OCI-LY1 (cell line): ENCODE measurements around the gene NAGLU.

Experiments
- H2AFZ ChIP-seq: fragments of 200-600 bp; sonication (generic), shearing (Covaris generic); 2 replicates; pipeline ENCODE4 v1.6.0; 2014; ENCODE audit warnings: antibody characterized with exemption, mild to moderate bottlenecking, low read length
- H3F3A ChIP-seq: fragments of 200-600 bp; sonication (generic), shearing (Covaris generic); 2 replicates; pipeline ENCODE4 v1.6.0; 2014; ENCODE audit warnings: mild to moderate bottlenecking, antibody characterized with exemption, low read length, moderate library complexity; ENCODE audit not compliant: insufficient read depth
- H3K27ac ChIP-seq: fragments of 200-600 bp; sonication (generic); 2 replicates; pipeline ENCODE4 v1.5.1; 2014; ENCODE audit warnings: low read length, mixed run types, mild to moderate bottlenecking, low read depth; ENCODE audit not compliant: poor library complexity, severe bottlenecking
- H3K27me3 ChIP-seq: fragments of 200-600 bp; sonication (generic); 2 replicates; pipeline ENCODE4 v1.6.0; 2014; ENCODE audit warnings: antibody characterized with exemption, mild to moderate bottlenecking, low read length, moderate library complexity; ENCODE audit not compliant: insufficient read depth
- H3K36me3 ChIP-seq: fragments of 200-600 bp; sonication (generic); 2 replicates; pipeline ENCODE4 v1.6.1; 2014; ENCODE audit warnings: mild to moderate bottlenecking, antibody characterized with exemption, low read length, moderate library complexity, mixed read lengths; ENCODE audit not compliant: insufficient read depth
- H3K4me1 ChIP-seq: fragments of 200-600 bp; sonication (generic); 2 replicates; pipeline ENCODE4 v1.5.1; 2014; ENCODE audit warnings: mild to moderate bottlenecking, low read length, moderate library complexity; ENCODE audit not compliant: insufficient read depth, severe bottlenecking
- H3K4me2 ChIP-seq: fragments of 200-600 bp; sonication (generic), shearing (Covaris generic); 2 replicates; pipeline ENCODE4 v1.6.1; 2014; ENCODE audit warnings: low read length
- H3K4me3 ChIP-seq: fragments of 200-600 bp; sonication (generic); 2 replicates; pipeline ENCODE4 v1.5.1; 2014; ENCODE audit warnings: low read length, low read depth, mild to moderate bottlenecking, mixed read lengths; ENCODE audit not compliant: poor library complexity, severe bottlenecking
- H3K79me2 ChIP-seq: fragments of 200-600 bp; shearing (Covaris generic); 2 replicates; pipeline ENCODE4 v1.6.1; 2016; ENCODE audit warnings: mixed run types, low read length, mixed read lengths; ENCODE audit not compliant: insufficient read depth
- H3K9ac ChIP-seq: fragments of 200-600 bp; sonication (generic), shearing (Covaris generic); 2 replicates; pipeline ENCODE4 v1.6.1; 2014; ENCODE audit warnings: mild to moderate bottlenecking, low read length, mixed read lengths
- H3K9me2 ChIP-seq: fragments of 200-600 bp; sonication (generic), shearing (Covaris generic); 2 replicates; pipeline ENCODE4 v1.6.1; 2014; ENCODE audit warnings: low read depth, mild to moderate bottlenecking, low read length, mixed read lengths
- H3K9me3 ChIP-seq: fragments of 200-600 bp; shearing (Covaris generic); 2 replicates; pipeline ENCODE4 v1.6.1; 2014; ENCODE audit warnings: low read length, mixed read lengths
- H4K20me1 ChIP-seq: fragments of 200-600 bp; sonication (generic), shearing (Covaris generic); 2 replicates; pipeline ENCODE4 v1.6.0; 2016; ENCODE audit warnings: mild to moderate bottlenecking, low read length; ENCODE audit not compliant: insufficient read depth
- EZH2 ChIP-seq: fragments of 200-600 bp; sonication (generic), shearing (Covaris generic); IDR thresholded peaks from 2 replicates; pipeline ENCODE4 v1.8.0; 2017; ENCODE audit warnings: borderline replicate concordance, mixed run types, mild to moderate bottlenecking, antibody characterized with exemption, low read length, moderate library complexity, mixed read lengths
- TF ChIP-seq, protein P1 (sequence below): fragments of 200-600 bp; sonication (generic), shearing (Covaris generic); IDR thresholded peaks from 2 replicates; pipeline ENCODE4 v1.5.1; 2017; ENCODE audit warnings: mild to moderate bottlenecking, antibody characterized with exemption, low read length, moderate library complexity, mixed read lengths

Gene NAGLU

DNA sequence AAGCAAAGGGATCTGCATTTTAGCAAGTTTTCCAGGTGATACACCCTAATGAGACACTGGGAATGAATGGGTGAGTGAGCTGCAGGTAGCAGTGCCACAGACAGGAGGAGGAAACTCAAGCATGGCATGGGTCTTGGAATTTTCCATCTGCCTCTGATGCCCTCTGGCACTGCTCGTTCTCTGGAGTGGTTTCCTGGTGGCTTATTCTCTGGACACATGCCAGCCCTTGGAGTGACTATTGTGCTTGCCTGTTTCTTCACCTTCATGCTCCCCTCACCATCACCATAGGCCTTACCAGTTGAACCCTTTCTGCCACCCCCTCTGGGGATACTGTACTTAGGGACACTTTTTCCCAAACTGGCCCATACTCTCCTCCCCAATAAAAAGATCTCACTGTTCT lies 27.5 kb downstream of the NAGLU start:
- Histone ChIP-seq H3K27ac (no peak overlapping the region), H3K9me3 (no peaks in the 10 kb centered on the region), H4K20me1 (no peaks in the 10 kb centered on the region), H3K9me2 (no peaks in the 10 kb centered on the region), H3K36me3 (peaks cover 31% of the 10 kb centered on the region), H3K4me3 (peak overlapping the region; percentile 96), H3K27me3 (no peaks in the 10 kb centered on the region), H3K9ac (peak overlapping the region; percentile 93; the same call in 1 of the 2 replicates), H2AFZ (no peak overlapping the region), H3K4me2 (peak overlapping the region; percentile 87), H3F3A (no peaks in the 10 kb centered on the region; the same call in 1 of the 2 replicates), H3K4me1 (peaks cover 46% of the 10 kb centered on the region), H3K79me2 (no peaks in the 10 kb centered on the region)
- no peak for TF ChIP-seq EZH2
- TF ChIP-seq, protein P1, sequence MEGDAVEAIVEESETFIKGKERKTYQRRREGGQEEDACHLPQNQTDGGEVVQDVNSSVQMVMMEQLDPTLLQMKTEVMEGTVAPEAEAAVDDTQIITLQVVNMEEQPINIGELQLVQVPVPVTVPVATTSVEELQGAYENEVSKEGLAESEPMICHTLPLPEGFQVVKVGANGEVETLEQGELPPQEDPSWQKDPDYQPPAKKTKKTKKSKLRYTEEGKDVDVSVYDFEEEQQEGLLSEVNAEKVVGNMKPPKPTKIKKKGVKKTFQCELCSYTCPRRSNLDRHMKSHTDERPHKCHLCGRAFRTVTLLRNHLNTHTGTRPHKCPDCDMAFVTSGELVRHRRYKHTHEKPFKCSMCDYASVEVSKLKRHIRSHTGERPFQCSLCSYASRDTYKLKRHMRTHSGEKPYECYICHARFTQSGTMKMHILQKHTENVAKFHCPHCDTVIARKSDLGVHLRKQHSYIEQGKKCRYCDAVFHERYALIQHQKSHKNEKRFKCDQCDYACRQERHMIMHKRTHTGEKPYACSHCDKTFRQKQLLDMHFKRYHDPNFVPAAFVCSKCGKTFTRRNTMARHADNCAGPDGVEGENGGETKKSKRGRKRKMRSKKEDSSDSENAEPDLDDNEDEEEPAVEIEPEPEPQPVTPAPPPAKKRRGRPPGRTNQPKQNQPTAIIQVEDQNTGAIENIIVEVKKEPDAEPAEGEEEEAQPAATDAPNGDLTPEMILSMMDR, result no peak

DNA sequence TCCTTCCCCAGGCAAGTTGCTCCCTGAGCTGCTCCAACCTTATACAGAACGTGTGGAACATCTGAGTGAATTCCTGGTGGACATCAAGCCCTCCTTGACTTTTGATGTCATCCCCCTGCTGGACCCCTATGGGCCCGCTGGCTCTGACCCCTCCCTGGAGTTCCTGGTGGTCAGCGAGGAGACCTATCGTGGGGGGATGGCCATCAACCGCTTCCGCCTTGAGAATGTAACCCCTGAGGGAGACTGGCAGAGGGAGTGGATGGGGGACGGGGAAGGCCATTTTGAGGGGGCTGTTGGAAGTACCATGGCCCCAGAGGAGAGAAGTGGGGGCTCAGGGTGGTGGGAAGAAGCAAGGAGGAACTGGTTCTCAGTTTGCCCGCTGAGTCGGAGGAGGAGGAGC lies 27.9 kb downstream of the NAGLU start:
- no peaks in the 10 kb centered on the region; the same call in 1 of the 2 replicates for H3F3A ChIP-seq
- H3K27me3 ChIP-seq, result no peaks in the 10 kb centered on the region
- H3K9me2 ChIP-seq, result no peaks in the 10 kb centered on the region
- H3K4me2 ChIP-seq, result peak overlapping the region; percentile 87
- no peaks in the 10 kb centered on the region for H4K20me1 ChIP-seq
- no peak overlapping the region; the same call in 1 of the 2 replicates for H3K9ac ChIP-seq
- no peak for TF ChIP-seq EZH2
- TF ChIP-seq, protein P1, result no peak
- no peak overlapping the region for H3K4me3 ChIP-seq
- peaks cover 48% of the 10 kb centered on the region for H3K4me1 ChIP-seq
- no peak overlapping the region for H3K27ac ChIP-seq
- H3K79me2 ChIP-seq, result no peaks in the 10 kb centered on the region
- no peak overlapping the region for H2AFZ ChIP-seq
- peaks cover 35% of the 10 kb centered on the region for H3K36me3 ChIP-seq
- H3K9me3 ChIP-seq, result no peaks in the 10 kb centered on the region

DNA sequence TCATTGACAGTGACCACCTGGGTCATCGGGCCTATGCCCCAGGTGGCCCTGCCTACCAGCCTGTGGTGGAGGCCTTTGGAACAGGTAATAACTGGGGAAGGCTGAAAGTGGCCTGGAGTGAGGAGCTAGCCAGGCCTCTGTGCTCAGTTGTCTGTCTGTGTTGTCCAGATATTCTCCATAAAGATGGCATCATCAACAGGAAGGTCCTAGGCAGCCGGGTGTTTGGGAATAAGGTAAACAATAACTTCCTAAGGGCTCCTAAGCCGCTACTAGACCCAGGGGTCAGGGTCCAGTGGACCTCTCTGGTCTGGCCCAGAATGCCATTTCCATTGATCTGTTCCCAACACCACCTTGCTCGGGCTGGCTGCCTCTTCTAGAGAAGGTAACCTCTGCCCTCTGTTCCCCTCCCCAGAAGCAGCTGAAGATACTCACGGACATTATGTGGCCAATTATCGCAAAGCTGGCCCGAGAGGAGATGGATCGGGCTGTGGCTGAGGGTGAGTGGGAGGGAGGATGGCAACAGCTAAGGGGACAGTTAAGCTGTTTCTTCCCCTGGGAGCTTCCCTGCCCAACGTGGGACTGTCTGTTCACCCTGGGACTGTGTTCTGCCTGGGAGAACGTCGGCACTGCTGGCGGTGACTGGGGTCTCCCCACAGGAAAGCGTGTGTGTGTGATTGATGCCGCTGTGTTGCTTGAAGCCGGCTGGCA lies 28.9 kb downstream of the NAGLU start:
- no peaks in the 10 kb centered on the region for H3K27me3 ChIP-seq
- no peak overlapping the region for H3K4me2 ChIP-seq
- H3K27ac ChIP-seq, result no peak overlapping the region
- peaks cover 46% of the 10 kb centered on the region for H3K36me3 ChIP-seq
- H3K9me2 ChIP-seq, result no peaks in the 10 kb centered on the region
- H3F3A ChIP-seq, result no peaks in the 10 kb centered on the region; the same call in 1 of the 2 replicates
- no peak overlapping the region for H3K9ac ChIP-seq
- H3K9me3 ChIP-seq, result no peaks in the 10 kb centered on the region
- H3K79me2 ChIP-seq, result no peaks in the 10 kb centered on the region
- no peak overlapping the region for H2AFZ ChIP-seq
- no peak for TF ChIP-seq EZH2
- TF ChIP-seq, protein P1, result no peak
- H3K4me3 ChIP-seq, result no peak overlapping the region
- peaks cover 48% of the 10 kb centered on the region for H3K4me1 ChIP-seq
- no peaks in the 10 kb centered on the region for H4K20me1 ChIP-seq
